Activated naive CD4-positive, alpha-beta T cell treated with anti-CD3 and anti-CD28 coated beads for 36 hours (primary cell): Measurements from ENCODE around the gene TOMM22. TPM values are rescaled to one million over a fixed set of nuclear protein-coding genes. Genes with fewer than 3 reads are reported as not detected.

Experiments used
- CTCF ChIA-PET: fragments of 350-600 bp; sonication (Branson Sonifier 250); formaldehyde crosslinking; loops from one replicate; lab custom pipeline; 2021; ENCODE audit warnings: antibody characterized with exemption; lab: Charles Lee
- DNase-seq: peaks from one replicate; pipeline ENCODE4 v3.0.0-alpha.2; 2020
- H3K27ac Mint-ChIP-seq: one replicate; pipeline ENCODE4 v1.8.0; 2021; ENCODE audit warnings: mild to moderate bottlenecking, mixed read lengths
- H3K27me3 Mint-ChIP-seq: one replicate; pipeline ENCODE4 v1.8.0; 2021; ENCODE audit warnings: low read depth, mixed read lengths
- H3K36me3 Mint-ChIP-seq: one replicate; pipeline ENCODE4 v1.8.0; 2021; ENCODE audit warnings: low read depth, mixed read lengths
- H3K4me1 Mint-ChIP-seq: one replicate; pipeline ENCODE4 v1.8.0; 2021; ENCODE audit warnings: low read depth, mixed read lengths
- H3K4me3 Mint-ChIP-seq: one replicate; pipeline ENCODE4 v1.8.0; 2021; ENCODE audit warnings: mild to moderate bottlenecking, moderate library complexity, mixed read lengths
- H3K9me3 Mint-ChIP-seq: one replicate; pipeline ENCODE4 v1.8.0; 2021; ENCODE audit warnings: mixed read lengths
- intact Hi-C: fragments of 100-400 bp; cut with micrococcal nuclease; formaldehyde crosslinking; loops from one replicate; pipeline ENCODE4 v1.15.1; 2023
- total RNA-seq, 2 experiments: library from RNA; stranded (reverse); gene quantifications; one replicate each; pipeline ENCODE4 v1.2.3, GENCODE V29; 2021

The TOMM22 gene
- total RNA-seq, 2 experiments from 2014 or later, result 151 to 154 TPM

GRCh38 chr22:38717244-38717643 is 35.5 kb downstream of the TOMM22 start:
- peaks cover 15% of the 10 kb centered on the region for H3K36me3 Mint-ChIP-seq
- DNase-seq, result no peak
- CTCF ChIA-PET, result interaction anchor here (0.6 kb wide), 1 partner anchor 207 kb away, joined by 3 read pairs; no protein-coding TSS in a partner anchor

GRCh38 chr22:38718414-38718813 is 36.7 kb downstream of the TOMM22 start:
- Mint-ChIP-seq H3K27me3 (no peaks in the 10 kb centered on the region), H3K4me3 (no peak overlapping the region), H3K4me1 (peaks cover 12% of the 10 kb centered on the region), H3K27ac (no peak overlapping the region), H3K36me3 (peaks cover 21% of the 10 kb centered on the region), H3K9me3 (no peaks in the 10 kb centered on the region)
- CTCF ChIA-PET, result no interaction called here
- intact Hi-C loops, result no loop called here
- no peak for DNase-seq

More at GRCh38 chr22:38717244-38717643, 35.5 kb downstream of the TOMM22 start:
- intact Hi-C loops, result no loop called here
- H3K27ac Mint-ChIP-seq, result no peak overlapping the region
- H3K4me1 Mint-ChIP-seq, result peaks cover 24% of the 10 kb centered on the region
- H3K4me3 Mint-ChIP-seq, result no peak overlapping the region
- no peaks in the 10 kb centered on the region for H3K9me3 Mint-ChIP-seq
- H3K27me3 Mint-ChIP-seq, result no peaks in the 10 kb centered on the region

- no peaks in the 10 kb centered on the region for H3K9me3 Mint-ChIP-seq
- peaks cover 27% of the 10 kb centered on the region for H3K36me3 Mint-ChIP-seq
- intact Hi-C loops, result no loop called here
- H3K27me3 Mint-ChIP-seq, result no peaks in the 10 kb centered on the region
- no peak overlapping the region for H3K27ac Mint-ChIP-seq
- no peak overlapping the region for H3K4me3 Mint-ChIP-seq
- H3K4me1 Mint-ChIP-seq, result peaks cover 6% of the 10 kb centered on the region
- DNase-seq, result no peak
- CTCF ChIA-PET, result no interaction called here
Observed at GRCh38 chr22:38719196-38719595, 37.4 kb downstream of the TOMM22 start.

- Mint-ChIP-seq H3K4me3 (no peak overlapping the region), H3K36me3 (peaks cover 34% of the 10 kb centered on the region), H3K27ac (no peak overlapping the region), H3K9me3 (no peaks in the 10 kb centered on the region), H3K4me1 (peaks cover under 1% of the 10 kb centered on the region), H3K27me3 (no peaks in the 10 kb centered on the region)
- CTCF ChIA-PET, result interaction anchor here (0.7 kb wide), 1 partner anchor 302 kb away, joined by 4 read pairs; no protein-coding TSS in a partner anchor
- intact Hi-C loops, result no loop called here
- no peak for DNase-seq
Observed at GRCh38 chr22:38720350-38720749, 38.6 kb downstream of the TOMM22 start.

- no peak for DNase-seq
- CTCF ChIA-PET, result interaction anchor here (0.6 to 1.7 kb wide), 4 partner anchors 10 to 40 kb away, joined by 3 to 5 read pairs (median 3); partner anchors contain the start of gene TOMM22
- Mint-ChIP-seq H3K4me3 (no peak overlapping the region), H3K27me3 (no peaks in the 10 kb centered on the region), H3K9me3 (no peaks in the 10 kb centered on the region), H3K27ac (no peak overlapping the region), H3K36me3 (peaks cover 33% of the 10 kb centered on the region), H3K4me1 (no peaks in the 10 kb centered on the region)
- intact Hi-C loops, result no loop called here
Observed at GRCh38 chr22:38721551-38721950, 39.8 kb downstream of the TOMM22 start.

GRCh38 chr22:38724176-38724575 is 42.4 kb downstream of the TOMM22 start:
- Mint-ChIP-seq H3K4me1 (no peaks in the 10 kb centered on the region), H3K27me3 (no peaks in the 10 kb centered on the region), H3K9me3 (no peaks in the 10 kb centered on the region), H3K4me3 (no peak overlapping the region), H3K36me3 (peaks cover 46% of the 10 kb centered on the region), H3K27ac (no peak overlapping the region)
- peak; percentile 1 for DNase-seq
- intact Hi-C loops, result no loop called here
- CTCF ChIA-PET, result interaction anchor here (0.6 to 2.1 kb wide), 13 partner anchors 9 to 125 kb away, joined by 3 to 8 read pairs (median 5); no protein-coding TSS in a partner anchor

GRCh38 chr22:38724926-38725571 is 43.3 kb downstream of the TOMM22 start:
- Mint-ChIP-seq H3K4me3 (no peak overlapping the region), H3K9me3 (no peaks in the 10 kb centered on the region), H3K4me1 (no peaks in the 10 kb centered on the region), H3K27ac (no peak overlapping the region), H3K27me3 (no peaks in the 10 kb centered on the region), H3K36me3 (peaks cover 46% of the 10 kb centered on the region)
- intact Hi-C loops, result no loop called here
- CTCF ChIA-PET, result interaction anchor here (0.6 to 2.1 kb wide), 15 partner anchors 9 to 44 kb away, joined by 3 to 8 read pairs (median 4); partner anchors contain the start of gene TOMM22
- DNase-seq, result peak; percentile 38

GRCh38 chr22:38725900-38726655 is 44.3 kb downstream of the TOMM22 start:
- Mint-ChIP-seq H3K4me1 (no peaks in the 10 kb centered on the region), H3K9me3 (no peaks in the 10 kb centered on the region), H3K27ac (no peak overlapping the region), H3K27me3 (no peaks in the 10 kb centered on the region), H3K4me3 (no peak overlapping the region), H3K36me3 (peaks cover 47% of the 10 kb centered on the region)
- CTCF ChIA-PET, result interaction anchor here (0.9 to 1.9 kb wide), 5 partner anchors 8 to 45 kb away, joined by 3 to 8 read pairs (median 3); partner anchors contain the start of gene TOMM22
- peak; percentile 2 for DNase-seq
- intact Hi-C loops, result no loop called here

GRCh38 chr22:38727123-38727522 is 45.4 kb downstream of the TOMM22 start:
- intact Hi-C loops, result no loop called here
- Mint-ChIP-seq H3K36me3 (peaks cover 44% of the 10 kb centered on the region), H3K9me3 (no peaks in the 10 kb centered on the region), H3K27me3 (no peaks in the 10 kb centered on the region), H3K4me3 (no peak overlapping the region), H3K27ac (no peak overlapping the region), H3K4me1 (no peaks in the 10 kb centered on the region)
- DNase-seq, result no peak
- CTCF ChIA-PET, result interaction anchor here (0.6 kb wide), 1 partner anchor 36 kb away, joined by 3 read pairs; no protein-coding TSS in a partner anchor

- peaks cover 4% of the 10 kb centered on the region for H3K4me1 Mint-ChIP-seq
- no peaks in the 10 kb centered on the region for H3K9me3 Mint-ChIP-seq
- H3K27me3 Mint-ChIP-seq, result no peaks in the 10 kb centered on the region
- intact Hi-C loops, result no loop called here
- DNase-seq, result peak; percentile 3
- no peak overlapping the region for H3K27ac Mint-ChIP-seq
- peaks cover 41% of the 10 kb centered on the region for H3K36me3 Mint-ChIP-seq
- H3K4me3 Mint-ChIP-seq, result no peak overlapping the region
- CTCF ChIA-PET, result no interaction called here
Observed at GRCh38 chr22:38727530-38728451, 46.0 kb downstream of the TOMM22 start.

GRCh38 chr22:38728871-38729796 is 47.4 kb downstream of the TOMM22 start:
- peaks cover 35% of the 10 kb centered on the region for H3K36me3 Mint-ChIP-seq
- H3K4me3 Mint-ChIP-seq, result no peak overlapping the region
- DNase-seq, result peak; percentile 3
- no peaks in the 10 kb centered on the region for H3K9me3 Mint-ChIP-seq
- CTCF ChIA-PET, result no interaction called here
- intact Hi-C loops, result no loop called here
- peak overlapping the region; percentile 44 for H3K27ac Mint-ChIP-seq
- H3K27me3 Mint-ChIP-seq, result no peaks in the 10 kb centered on the region
- H3K4me1 Mint-ChIP-seq, result peaks cover 8% of the 10 kb centered on the region
